GM12865 (cell line): ENCODE results near the gene RYR1.

Source experiments
- DNase-seq: peaks from one replicate; pipeline ENCODE4 v3.0.0; 2010; ENCODE audit warnings: low read depth
- H3K4me3 ChIP-seq: 2 replicates; pipeline ENCODE4 v1.5.1; 2011; ENCODE audit warnings: mild to moderate bottlenecking, low read depth, low read length, control low read depth
- CTCF ChIP-seq: IDR thresholded peaks from 2 replicates; pipeline ENCODE4 v1.5.1; 2011; ENCODE audit warnings: low read length, control low read depth, low read depth, inconsistent platforms; ENCODE audit not compliant: insufficient read depth; ENCODE audit errors: missing control alignments

The RYR1 gene

GRCh38 chr19:38433268-38433733 lies at the start of gene RYR1:
Gene RYR1 (plus strand): TSS chr19:38433691. CDS start chr19:38433830, 139 bp downstream.
- peak; percentile 30 for DNase-seq
- H3K4me3 ChIP-seq = no peak within 1 kb of the TSS
- TF ChIP-seq CTCF = no peak

DNA sequence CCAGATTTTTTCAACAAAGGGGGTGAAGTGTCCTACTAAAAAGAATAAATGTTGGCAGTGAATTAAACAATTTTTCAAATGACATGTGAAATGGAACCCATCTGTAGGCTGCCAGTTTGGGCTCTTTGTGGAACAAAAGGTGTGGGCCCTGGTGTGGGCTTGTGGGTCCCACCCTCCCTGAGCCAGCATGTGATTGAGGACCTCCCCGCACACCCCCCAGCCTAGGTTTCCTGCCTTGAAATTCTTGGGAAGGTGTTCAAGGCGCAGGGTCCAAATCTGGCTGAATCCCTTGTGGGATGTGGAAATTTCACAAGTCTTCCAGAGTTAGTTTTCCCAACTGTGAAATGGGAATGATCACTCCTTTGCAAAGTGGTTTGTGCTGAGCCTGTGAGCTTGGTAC lies 49.7 kb upstream of the RYR1 start:
- TF ChIP-seq CTCF = no peak
- DNase-seq = no peak
- no peak overlapping the region for H3K4me3 ChIP-seq

- H3K4me3 ChIP-seq = no peak overlapping the region
- DNase-seq = no peak
- TF ChIP-seq CTCF = no peak
These were observed 49.1 kb upstream of the RYR1 start for GRCh38 chr19:38384209-38385027.

- H3K4me3 ChIP-seq = no peak overlapping the region
- DNase-seq = no peak
- no peak for TF ChIP-seq CTCF
These were observed 48.3 kb upstream of the RYR1 start for GRCh38 chr19:38385057-38385803.

GRCh38 chr19:38385804-38386257 lies 47.7 kb upstream of the RYR1 start:
- no peak overlapping the region for H3K4me3 ChIP-seq
- DNase-seq = no peak
- TF ChIP-seq CTCF = no peak

DNA sequence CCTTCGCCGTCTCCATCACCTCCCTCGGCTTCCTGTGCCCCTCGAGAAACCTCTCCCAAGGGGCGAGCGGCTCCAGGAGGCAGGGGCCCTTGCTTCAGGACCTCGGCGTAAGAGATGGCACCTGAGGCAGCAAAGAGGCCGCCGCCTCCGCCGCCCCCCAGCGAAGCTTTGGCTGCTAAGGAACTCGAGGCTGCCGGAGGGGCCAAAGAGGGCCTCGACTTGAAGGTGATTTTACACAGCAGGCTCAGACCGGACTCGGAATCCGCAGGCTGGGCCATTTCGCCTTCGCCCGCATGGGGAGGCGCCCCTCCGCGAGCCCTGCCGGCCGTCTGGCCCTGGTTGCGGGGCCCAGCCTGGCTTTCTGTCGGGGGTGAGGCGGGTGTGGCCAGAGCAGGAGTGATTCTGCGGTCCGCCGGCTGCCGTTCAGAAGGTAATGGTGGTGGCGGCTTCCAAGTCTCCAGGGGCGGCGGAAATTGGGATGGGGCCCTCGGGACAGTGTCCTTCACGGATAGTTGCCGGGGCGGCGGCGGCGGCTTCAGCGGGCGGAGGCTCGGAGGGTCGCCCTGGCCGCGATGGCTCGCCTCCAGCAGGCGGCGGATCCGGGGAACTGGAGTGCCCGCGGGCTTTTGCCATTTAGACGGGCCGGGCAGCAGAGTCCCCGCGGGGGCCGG lies 47.1 kb upstream of the RYR1 start:
- DNase-seq = no peak
- no peak for TF ChIP-seq CTCF
- H3K4me3 ChIP-seq = no peak overlapping the region
